A549 (cell line): ENCODE measurements around the gene TMEM143. TPM values are rescaled to one million over a fixed set of nuclear protein-coding genes. Genes with fewer than 3 reads are reported as not detected.

Experiments used
- ATAC-seq, 2 experiments: fragments of 200-7000 bp in 1 of 2; fragments of >200 bp in 1 of 2; cut with Nextera tagmentation in 1 of 2; cut with Tn5 transposase in 1 of 2; 3 replicates each; pipeline versions ENCODE4 v1.8.0 to v1.9.1; 2018 to 2020; ENCODE audit warnings: mild to moderate bottlenecking in 1 of 2, moderate library complexity in 1 of 2
- CTCF ChIA-PET: fragments of 300-600 bp; sonication (Branson Sonifier 250); formaldehyde crosslinking; extraction: SDS; loops from one replicate; lab custom pipeline; 2021; ENCODE audit warnings: antibody characterized with exemption, inconsistent platforms; lab: Yijun Ruan, JAX
- POLR2A ChIA-PET: fragments of 350-600 bp; formaldehyde crosslinking; extraction: SDS; loops from one replicate; lab custom pipeline; 2021; ENCODE audit warnings: antibody characterized with exemption, inconsistent platforms; lab: Yijun Ruan, JAX
- DNase-seq, 2 experiments: peaks; one replicate each; pipeline versions ENCODE4 v3.0.0 to v3.0.0-alpha.2; 2011 to 2016; ENCODE audit warnings: low read depth in 1 of 2, low spot score in 1 of 2
- FAIRE-seq: peaks from 2 replicates; lab custom pipeline; 2011; peaks lifted over from hg19 to GRCh38; lab: Jason Lieb, UNC
- H3K27ac ChIP-seq, 2 experiments: fragments of >200 bp; sonication (Bioruptor Twin); formaldehyde crosslinking; 3 replicates each; pipeline ENCODE4 v1.5.1; 2016 to 2017
- H3K4me1 ChIP-seq: fragments of >200 bp; sonication (Bioruptor Twin); formaldehyde crosslinking; 3 replicates; pipeline ENCODE4 v1.6.1; 2016
- H3K4me2 ChIP-seq: fragments of >200 bp; sonication (Bioruptor Twin); formaldehyde crosslinking; 3 replicates; pipeline ENCODE4 v1.6.1; 2016
- H3K4me3 ChIP-seq: fragments of >200 bp; sonication (Bioruptor Twin); formaldehyde crosslinking; 3 replicates; pipeline ENCODE4 v1.5.1; 2016
- H3K9me3 ChIP-seq: fragments of >200 bp; sonication (Bioruptor Twin); formaldehyde crosslinking; 3 replicates; pipeline ENCODE4 v1.6.1; 2016
- CEBPB ChIP-seq, 2 experiments: fragments of >200 bp in 1 of 2; sonication (Bioruptor Twin) in 1 of 2; formaldehyde crosslinking in 1 of 2; IDR thresholded peaks; 2 replicates each; pipeline ENCODE4 v1.6.1; 2012 to 2016
- CHD2 ChIP-seq: fragments of 150-350 bp; IDR thresholded peaks from 2 replicates; pipeline ENCODE4 v1.6.1; 2014; ENCODE audit warnings: low read length; ENCODE audit not compliant: partially characterized antibody
- ELK1 ChIP-seq: fragments of 150-350 bp; IDR thresholded peaks from 2 replicates; pipeline ENCODE4 v1.6.1; 2014; ENCODE audit warnings: low read depth, mild to moderate bottlenecking, low read length
- FOSL2 ChIP-seq, 2 experiments: fragments of 450-650 bp in 1 of 2; fragments of >200 bp in 1 of 2; sonication (Bioruptor Twin) in 1 of 2; formaldehyde crosslinking; IDR thresholded peaks; 2 replicates each; pipeline versions ENCODE4 v1.5.0 to v1.6.1; 2016 to 2020; ENCODE audit warnings: mild to moderate bottlenecking in 1 of 2, moderate library complexity in 1 of 2
- KDM5A ChIP-seq: fragments of 200-600 bp; sonication (generic); IDR thresholded peaks from 2 replicates; pipeline ENCODE4 v1.6.1; 2016; ENCODE audit warnings: antibody characterized with exemption, mild to moderate bottlenecking
- MAFK ChIP-seq: fragments of 450-650 bp; IDR thresholded peaks from 2 replicates; pipeline ENCODE4 v1.6.1; 2014; ENCODE audit not compliant: partially characterized antibody
- MAZ ChIP-seq: fragments of 150-350 bp; IDR thresholded peaks from 2 replicates; pipeline ENCODE4 v1.6.1; 2014; ENCODE audit warnings: antibody characterized with exemption, low read depth, low read length, borderline replicate concordance
- NR3C1 ChIP-seq: fragments of >200 bp; sonication (Bioruptor Twin); formaldehyde crosslinking; IDR thresholded peaks from 3 replicates; pipeline ENCODE4 v1.6.1; 2017
- PBX3 ChIP-seq: IDR thresholded peaks from 2 replicates; pipeline ENCODE4 v1.6.1; 2012
- PHF8 ChIP-seq: fragments of 200-600 bp; sonication (generic); IDR thresholded peaks from 2 replicates; pipeline ENCODE4 v1.6.1; 2016; ENCODE audit warnings: low read depth, mild to moderate bottlenecking, antibody characterized with exemption, moderate library complexity, borderline replicate concordance
- POLR2A ChIP-seq: IDR thresholded peaks from 2 replicates; pipeline ENCODE4 v1.6.1; 2012; ENCODE audit warnings: mild to moderate bottlenecking, low read length
- POLR2AphosphoS2 ChIP-seq: conservative IDR thresholded peaks from 2 replicates; pipeline ENCODE4 v1.6.1; 2012; ENCODE audit warnings: low read length, improper control_type of control experiment, inconsistent platforms
- RCOR1 ChIP-seq: fragments of 150-350 bp; IDR thresholded peaks from 2 replicates; pipeline ENCODE4 v1.6.1; 2014; ENCODE audit warnings: antibody characterized with exemption, low read length, low read depth
- RFX5 ChIP-seq: fragments of 450-650 bp; IDR thresholded peaks from 2 replicates; pipeline ENCODE4 v1.7.1; 2014; ENCODE audit warnings: antibody characterized with exemption, mild to moderate bottlenecking, moderate library complexity
- RNF2 ChIP-seq: fragments of 200-600 bp; sonication (generic); IDR thresholded peaks from 2 replicates; pipeline ENCODE4 v1.6.1; 2016; ENCODE audit warnings: low read depth, mild to moderate bottlenecking, antibody characterized with exemption, moderate library complexity, borderline replicate concordance
- ZFP36 ChIP-seq: fragments of 450-650 bp; IDR thresholded peaks from 2 replicates; pipeline ENCODE4 v1.6.1; 2014; ENCODE audit warnings: borderline replicate concordance; ENCODE audit not compliant: partially characterized antibody
- WGBS: methylation state at CpG from one replicate; pipeline ENCODE4 v1.1.6; 2017; ENCODE audit errors: missing lambda C conversion rate; 5-methylcytosine and 5-hydroxymethylcytosine counted together
- polyA plus RNA-seq, 4 experiments: library from polyadenylated mRNA; depleted of rRNA in 3 of 4; stranded (reverse); fragments of >200 nt; fragmentation: RNase III in 1 of 4; extraction: RNeasy Plus Mini Kit Qiagen cat#74134 plus additional on column Dnase treatment in 1 of 4; gene quantifications; 2 replicates in 3 of 4; 3 replicates in 1 of 4; pipeline ENCODE4 v1.2.3, GENCODE V29; 2011 to 2017
- TF ChIP-seq, protein P1 (sequence below): fragments of 250-450 bp; sonication (Bioruptor Pico); IDR thresholded peaks from 2 replicates; pipeline ENCODE4 v1.5.0; 2021; ENCODE audit warnings: mild to moderate bottlenecking, moderate library complexity, borderline replicate concordance
- TF ChIP-seq, protein P2 (sequence below): fragments of 200-600 bp; sonication (generic); IDR thresholded peaks from 2 replicates; pipeline ENCODE4 v1.6.1; 2016; ENCODE audit warnings: antibody characterized with exemption, mild to moderate bottlenecking, moderate library complexity

The TMEM143 gene
- polyA plus RNA-seq, 2 of the 4 experiments (the other 2 are of a cell fraction) = 6.4 to 7.4 TPM

GRCh38 chr19:48344892-48345291 is 18.8 kb downstream of the TMEM143 start:
- Histone ChIP-seq H3K9me3 (no peaks in the 10 kb centered on the region), H3K4me1 (peaks cover 18% of the 10 kb centered on the region), H3K4me2 (no peak overlapping the region), H3K27ac (no peak overlapping the region), H3K4me3 (no peak overlapping the region)
- TF ChIP-seq PBX3 (no peak), ELK1 (no peak), KDM5A (no peak), MAZ (no peak), NR3C1 (no peak), POLR2AphosphoS2 (no peak), PHF8 (no peak), CHD2 (no peak), ZFP36 (no peak)
- TF ChIP-seq, protein P1, sequence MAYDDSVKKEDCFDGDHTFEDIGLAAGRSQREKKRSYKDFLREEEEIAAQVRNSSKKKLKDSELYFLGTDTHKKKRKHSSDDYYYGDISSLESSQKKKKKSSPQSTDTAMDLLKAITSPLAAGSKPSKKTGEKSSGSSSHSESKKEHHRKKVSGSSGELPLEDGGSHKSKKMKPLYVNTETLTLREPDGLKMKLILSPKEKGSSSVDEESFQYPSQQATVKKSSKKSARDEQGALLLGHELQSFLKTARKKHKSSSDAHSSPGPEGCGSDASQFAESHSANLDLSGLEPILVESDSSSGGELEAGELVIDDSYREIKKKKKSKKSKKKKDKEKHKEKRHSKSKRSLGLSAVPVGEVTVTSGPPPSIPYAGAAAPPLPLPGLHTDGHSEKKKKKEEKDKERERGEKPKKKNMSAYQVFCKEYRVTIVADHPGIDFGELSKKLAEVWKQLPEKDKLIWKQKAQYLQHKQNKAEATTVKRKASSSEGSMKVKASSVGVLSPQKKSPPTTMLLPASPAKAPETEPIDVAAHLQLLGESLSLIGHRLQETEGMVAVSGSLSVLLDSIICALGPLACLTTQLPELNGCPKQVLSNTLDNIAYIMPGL (CRISPR knock-in tag) = no peak
- TF ChIP-seq, protein P2, sequence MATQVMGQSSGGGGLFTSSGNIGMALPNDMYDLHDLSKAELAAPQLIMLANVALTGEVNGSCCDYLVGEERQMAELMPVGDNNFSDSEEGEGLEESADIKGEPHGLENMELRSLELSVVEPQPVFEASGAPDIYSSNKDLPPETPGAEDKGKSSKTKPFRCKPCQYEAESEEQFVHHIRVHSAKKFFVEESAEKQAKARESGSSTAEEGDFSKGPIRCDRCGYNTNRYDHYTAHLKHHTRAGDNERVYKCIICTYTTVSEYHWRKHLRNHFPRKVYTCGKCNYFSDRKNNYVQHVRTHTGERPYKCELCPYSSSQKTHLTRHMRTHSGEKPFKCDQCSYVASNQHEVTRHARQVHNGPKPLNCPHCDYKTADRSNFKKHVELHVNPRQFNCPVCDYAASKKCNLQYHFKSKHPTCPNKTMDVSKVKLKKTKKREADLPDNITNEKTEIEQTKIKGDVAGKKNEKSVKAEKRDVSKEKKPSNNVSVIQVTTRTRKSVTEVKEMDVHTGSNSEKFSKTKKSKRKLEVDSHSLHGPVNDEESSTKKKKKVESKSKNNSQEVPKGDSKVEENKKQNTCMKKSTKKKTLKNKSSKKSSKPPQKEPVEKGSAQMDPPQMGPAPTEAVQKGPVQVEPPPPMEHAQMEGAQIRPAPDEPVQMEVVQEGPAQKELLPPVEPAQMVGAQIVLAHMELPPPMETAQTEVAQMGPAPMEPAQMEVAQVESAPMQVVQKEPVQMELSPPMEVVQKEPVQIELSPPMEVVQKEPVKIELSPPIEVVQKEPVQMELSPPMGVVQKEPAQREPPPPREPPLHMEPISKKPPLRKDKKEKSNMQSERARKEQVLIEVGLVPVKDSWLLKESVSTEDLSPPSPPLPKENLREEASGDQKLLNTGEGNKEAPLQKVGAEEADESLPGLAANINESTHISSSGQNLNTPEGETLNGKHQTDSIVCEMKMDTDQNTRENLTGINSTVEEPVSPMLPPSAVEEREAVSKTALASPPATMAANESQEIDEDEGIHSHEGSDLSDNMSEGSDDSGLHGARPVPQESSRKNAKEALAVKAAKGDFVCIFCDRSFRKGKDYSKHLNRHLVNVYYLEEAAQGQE = no peak
- POLR2A ChIA-PET = no interaction called here
- 98% methylated on average over 6 of the region's 6 CpGs for WGBS
- ATAC-seq = peak in 1 of 2 experiments; percentile 66; a peak in 3 of 6 replicates
- FAIRE-seq = no peak
- CTCF ChIA-PET = interaction anchor here (0.6 to 17.4 kb wide), 3 partner anchors 9 to 30 kb away, joined by 3 to 224 read pairs (median 3); no protein-coding TSS in a partner anchor
- no peak for DNase-seq

GRCh38 chr19:48342841-48343540 is 20.7 kb downstream of the TMEM143 start:
- WGBS = 78% methylated on average over 23 of the region's 23 CpGs
- FAIRE-seq (no peak), ATAC-seq (peak; percentile 23 to 40; a peak in 2 of 6 replicates), DNase-seq (peak; percentile 57 to 70)
- CTCF ChIA-PET = interaction anchor here (1.2 to 17.4 kb wide), 3 partner anchors 7 to 48 kb away, joined by 3 to 224 read pairs (median 3); partner anchors contain the start of gene KDELR1
- peaks cover 21% of the 10 kb centered on the region for H3K4me1 ChIP-seq
- no peaks in the 10 kb centered on the region for H3K9me3 ChIP-seq
- peak overlapping the region; percentile 1; the same call in 1 of the 3 replicates for H3K4me2 ChIP-seq
- peak overlapping the region in 1 of 2 experiments; percentile 55; a peak in 3 of 6 replicates for H3K27ac ChIP-seq
- no peak overlapping the region for H3K4me3 ChIP-seq
- POLR2A ChIA-PET = no interaction called here
- no peak for TF ChIP-seq FOSL2 (IDR thresholded peaks at IDR 0.05)
- TF ChIP-seq FOSL2 (CRISPR knock-in tag; IDR thresholded peaks at IDR 0.05) = peak; percentile 89
- peak; percentile 8 to 75; a peak in 3 of 4 replicates for TF ChIP-seq CEBPB (IDR thresholded peaks at IDR 0.05)
- no peak for TF ChIP-seq POLR2A
- 0 out of 2 replicates have a peak, but pooled peaks have one; percentile 34 for TF ChIP-seq RCOR1
- TF ChIP-seq RFX5 = no peak
- TF ChIP-seq RNF2 = no peak
- no peak for TF ChIP-seq MAFK
- TF ChIP-seq, all 56 proteins: peak for 3
